Nephron progenitor cell (in vitro differentiated cells): ENCODE results near the gene LYZL1.
"Not testable (repeated sequence)": the region's sequence is repeated elsewhere in the genome, so short reads cannot be mapped to it uniquely, and the experiment has no call there.

Experiments used
- DNase-seq: peaks from one replicate; pipeline ENCODE4 v3.0.0; 2021
- H3K27ac Mint-ChIP-seq: 2 replicates; pipeline ENCODE4 v1.8.0; 2021; ENCODE audit warnings: mild to moderate bottlenecking, moderate library complexity, mixed read lengths
- H3K27me3 Mint-ChIP-seq: 2 replicates; pipeline ENCODE4 v1.8.0; 2021; ENCODE audit warnings: mild to moderate bottlenecking, low read depth, mixed read lengths; ENCODE audit not compliant: poor library complexity
- H3K36me3 Mint-ChIP-seq: 2 replicates; pipeline ENCODE4 v1.8.0; 2021; ENCODE audit warnings: low read depth, mixed read lengths
- H3K4me1 Mint-ChIP-seq: 2 replicates; pipeline ENCODE4 v1.8.0; 2021; ENCODE audit warnings: mixed read lengths
- H3K4me3 Mint-ChIP-seq: 2 replicates; pipeline ENCODE4 v1.8.0; 2021; ENCODE audit warnings: mild to moderate bottlenecking, moderate library complexity, mixed read lengths
- H3K9me3 Mint-ChIP-seq: 2 replicates; pipeline ENCODE4 v1.8.0; 2021; ENCODE audit warnings: mild to moderate bottlenecking, moderate library complexity, mixed read lengths
- CTCF ChIP-seq: fragments of 200-600 bp; sonication (generic); IDR thresholded peaks from 2 replicates; pipeline ENCODE4 v1.5.0; 2021; ENCODE audit warnings: antibody characterized with exemption

Gene LYZL1

GRCh38 chr10:29288906-29289305 lies at the start of gene LYZL1:
LYZL1 (plus strand) TSS chr10:29289070; CDS start chr10:29291868, 2,798 bp downstream.
- not testable (repeated sequence) for H3K27me3 Mint-ChIP-seq, H3K27ac Mint-ChIP-seq, H3K9me3 Mint-ChIP-seq, DNase-seq, H3K36me3 Mint-ChIP-seq, H3K4me3 Mint-ChIP-seq
- peaks cover 17% of the 10 kb centered on the region for H3K4me1 Mint-ChIP-seq

- H3K4me1 Mint-ChIP-seq = peaks cover 57% of the 10 kb centered on the region
- no peaks in the 10 kb centered on the region for H3K27me3 Mint-ChIP-seq
- peak; percentile 15 for DNase-seq
- peak; percentile 37 for TF ChIP-seq CTCF
- peaks cover 4% of the 10 kb centered on the region for H3K36me3 Mint-ChIP-seq
- peaks cover 6% of the 10 kb centered on the region for H3K9me3 Mint-ChIP-seq
- H3K27ac Mint-ChIP-seq = no peak overlapping the region
- H3K4me3 Mint-ChIP-seq = no peak overlapping the region
Observed at GRCh38 chr10:29239569-29240472, 49.0 kb upstream of the LYZL1 start.

DNA sequence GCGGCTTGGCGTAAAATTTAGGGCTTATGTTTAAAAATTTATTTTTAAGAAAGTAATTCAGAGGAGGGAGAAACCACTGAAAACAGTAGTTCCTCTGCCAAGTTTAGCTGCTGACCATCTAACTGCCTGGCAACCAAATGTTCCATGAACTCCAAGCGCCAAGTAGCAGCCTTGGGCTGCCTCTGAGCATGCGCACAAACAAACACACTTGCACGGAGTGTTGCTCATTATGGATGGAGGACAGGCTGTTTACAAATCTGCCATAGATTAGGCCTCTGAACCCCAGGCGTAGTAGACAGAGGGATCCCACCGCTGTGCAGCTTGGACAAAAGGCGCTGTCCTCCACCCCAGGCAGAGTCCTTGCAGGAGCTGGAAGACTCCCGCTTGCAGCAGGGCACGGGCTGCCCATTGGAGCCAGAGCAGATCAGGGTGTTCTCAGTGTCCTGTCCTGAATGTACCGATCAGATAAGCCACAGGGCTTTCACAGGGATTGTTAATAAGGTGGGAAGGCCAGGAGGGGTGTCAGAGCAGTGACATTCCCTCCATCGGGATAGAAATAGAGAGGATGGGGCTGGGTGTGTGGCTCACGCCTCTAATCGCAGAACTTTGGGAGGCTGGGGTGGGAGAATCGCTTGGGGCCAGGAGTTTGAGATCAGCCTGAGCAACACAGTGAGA lies 47.7 kb upstream of the LYZL1 start:
- H3K9me3 Mint-ChIP-seq = peaks cover 6% of the 10 kb centered on the region
- H3K36me3 Mint-ChIP-seq = peaks cover 4% of the 10 kb centered on the region
- no peaks in the 10 kb centered on the region for H3K27me3 Mint-ChIP-seq
- no peak for DNase-seq
- H3K27ac Mint-ChIP-seq = no peak overlapping the region
- TF ChIP-seq CTCF = no peak
- H3K4me3 Mint-ChIP-seq = no peak overlapping the region
- H3K4me1 Mint-ChIP-seq = peaks cover 57% of the 10 kb centered on the region

- H3K36me3 Mint-ChIP-seq = peaks cover 4% of the 10 kb centered on the region
- H3K27ac Mint-ChIP-seq = no peak overlapping the region
- DNase-seq = no peak
- H3K9me3 Mint-ChIP-seq = peaks cover 6% of the 10 kb centered on the region
- no peak for TF ChIP-seq CTCF
- H3K4me3 Mint-ChIP-seq = no peak overlapping the region
- H3K4me1 Mint-ChIP-seq = peaks cover 57% of the 10 kb centered on the region
- no peaks in the 10 kb centered on the region for H3K27me3 Mint-ChIP-seq
Observed at GRCh38 chr10:29241925-29242324, 46.9 kb upstream of the LYZL1 start.

DNA sequence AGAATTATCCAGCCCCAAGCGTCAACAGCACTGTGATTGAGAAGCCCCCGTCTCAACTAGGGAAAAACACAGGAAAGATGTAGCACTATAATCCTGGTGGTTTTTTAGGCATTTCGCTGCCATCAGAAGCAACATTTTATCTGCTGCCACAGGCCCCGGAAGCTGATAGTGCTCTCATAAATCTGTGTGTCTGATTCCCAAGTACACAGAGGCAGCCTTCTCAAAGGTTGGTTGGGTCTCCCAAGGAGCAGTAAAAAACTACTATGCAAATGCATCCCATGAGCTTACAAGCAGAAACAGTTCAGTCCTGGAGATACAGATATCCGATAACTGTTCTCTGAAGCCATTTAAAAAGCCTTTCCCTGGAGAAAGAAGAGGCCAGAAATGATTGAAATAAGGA lies 45.8 kb upstream of the LYZL1 start:
- Mint-ChIP-seq H3K27ac (peak overlapping the region; percentile 77), H3K4me3 (no peak overlapping the region), H3K9me3 (no peaks in the 10 kb centered on the region), H3K27me3 (no peaks in the 10 kb centered on the region), H3K4me1 (peaks cover 46% of the 10 kb centered on the region), H3K36me3 (no peaks in the 10 kb centered on the region)
- TF ChIP-seq CTCF = no peak
- DNase-seq = no peak

- Mint-ChIP-seq H3K4me1 (peaks cover 40% of the 10 kb centered on the region), H3K4me3 (no peak overlapping the region), H3K27me3 (no peaks in the 10 kb centered on the region), H3K27ac (no peak overlapping the region), H3K36me3 (no peaks in the 10 kb centered on the region), H3K9me3 (no peaks in the 10 kb centered on the region)
- DNase-seq = no peak
- TF ChIP-seq CTCF = no peak
Observed at GRCh38 chr10:29243750-29244149, 45.1 kb upstream of the LYZL1 start.
